ES-I3 (cell line): ENCODE data around the gene PRSS38.

ENCODE experiments used
- H3K36me3 ChIP-seq: 2 replicates; pipeline ENCODE4 v1.6.1; 2013; ENCODE audit warnings: mild to moderate bottlenecking, low read length, control low read depth, moderate library complexity; ENCODE audit not compliant: insufficient read depth
- H3K4me1 ChIP-seq: 2 replicates; pipeline ENCODE4 v1.6.1; 2013; ENCODE audit warnings: mild to moderate bottlenecking, control low read depth, low read length; ENCODE audit not compliant: insufficient read depth
- H3K9ac ChIP-seq: 2 replicates; pipeline ENCODE4 v1.6.1; 2013; ENCODE audit warnings: low read depth, mild to moderate bottlenecking, low read length, moderate library complexity
- H3K9me3 ChIP-seq: 2 replicates; pipeline ENCODE4 v1.6.1; 2013; ENCODE audit warnings: mild to moderate bottlenecking, low read length, moderate library complexity; ENCODE audit not compliant: control insufficient read depth, insufficient read depth

Gene PRSS38

GRCh38 chr1:227774051-227774731 is 41.3 kb upstream of the PRSS38 start:
- H3K4me1 ChIP-seq = no peaks in the 10 kb centered on the region; the same call in 1 of the 2 replicates
- H3K9ac ChIP-seq = no peak overlapping the region
- no peaks in the 10 kb centered on the region; the same call in 1 of the 2 replicates for H3K36me3 ChIP-seq
- no peaks in the 10 kb centered on the region for H3K9me3 ChIP-seq

GRCh38 chr1:227774821-227775661 is 40.4 kb upstream of the PRSS38 start:
- no peaks in the 10 kb centered on the region; the same call in 1 of the 2 replicates for H3K36me3 ChIP-seq
- no peaks in the 10 kb centered on the region for H3K9me3 ChIP-seq
- no peaks in the 10 kb centered on the region; the same call in 1 of the 2 replicates for H3K4me1 ChIP-seq
- no peak overlapping the region for H3K9ac ChIP-seq

GRCh38 chr1:227775841-227776240 is 39.6 kb upstream of the PRSS38 start:
- H3K9me3 ChIP-seq = no peaks in the 10 kb centered on the region
- H3K4me1 ChIP-seq = no peaks in the 10 kb centered on the region; the same call in 1 of the 2 replicates
- H3K36me3 ChIP-seq = no peaks in the 10 kb centered on the region
- H3K9ac ChIP-seq = no peak overlapping the region

DNA sequence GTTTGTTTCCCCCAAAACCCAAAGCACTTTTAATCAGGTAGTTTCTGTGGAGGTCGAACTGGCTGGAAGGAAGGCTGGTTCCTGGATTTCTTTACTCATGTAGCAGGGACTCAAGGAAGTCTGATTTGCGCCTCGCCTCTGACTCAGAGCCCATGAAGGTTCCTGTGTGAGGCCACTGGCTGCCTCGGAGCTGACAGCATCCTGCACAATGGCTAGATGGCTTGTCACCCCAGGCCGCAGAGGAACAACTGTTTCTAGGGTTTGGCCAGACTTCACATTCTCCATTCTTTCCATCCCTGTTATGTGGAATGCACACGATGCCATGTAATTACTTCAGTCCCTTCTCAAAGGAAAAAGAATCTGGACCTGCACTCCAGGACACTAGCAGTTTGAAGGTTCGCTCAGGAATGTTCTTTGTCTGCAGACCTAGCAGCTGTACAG is 39.1 kb upstream of the PRSS38 start:
- Histone ChIP-seq H3K36me3 (no peaks in the 10 kb centered on the region), H3K9me3 (no peaks in the 10 kb centered on the region), H3K4me1 (no peaks in the 10 kb centered on the region; the same call in 1 of the 2 replicates), H3K9ac (no peak overlapping the region)

GRCh38 chr1:227777156-227777555 is 38.3 kb upstream of the PRSS38 start:
- Histone ChIP-seq H3K4me1 (no peaks in the 10 kb centered on the region; the same call in 1 of the 2 replicates), H3K36me3 (no peaks in the 10 kb centered on the region), H3K9ac (no peak overlapping the region), H3K9me3 (no peaks in the 10 kb centered on the region)

GRCh38 chr1:227777646-227778045 is 37.8 kb upstream of the PRSS38 start:
- H3K9ac ChIP-seq = no peak overlapping the region
- no peaks in the 10 kb centered on the region for H3K36me3 ChIP-seq
- no peaks in the 10 kb centered on the region; the same call in 1 of the 2 replicates for H3K4me1 ChIP-seq
- H3K9me3 ChIP-seq = no peaks in the 10 kb centered on the region

GRCh38 chr1:227778401-227778947 is 37.0 kb upstream of the PRSS38 start:
- Histone ChIP-seq H3K36me3 (no peaks in the 10 kb centered on the region), H3K9me3 (no peaks in the 10 kb centered on the region), H3K4me1 (no peaks in the 10 kb centered on the region; the same call in 1 of the 2 replicates), H3K9ac (no peak overlapping the region)

DNA sequence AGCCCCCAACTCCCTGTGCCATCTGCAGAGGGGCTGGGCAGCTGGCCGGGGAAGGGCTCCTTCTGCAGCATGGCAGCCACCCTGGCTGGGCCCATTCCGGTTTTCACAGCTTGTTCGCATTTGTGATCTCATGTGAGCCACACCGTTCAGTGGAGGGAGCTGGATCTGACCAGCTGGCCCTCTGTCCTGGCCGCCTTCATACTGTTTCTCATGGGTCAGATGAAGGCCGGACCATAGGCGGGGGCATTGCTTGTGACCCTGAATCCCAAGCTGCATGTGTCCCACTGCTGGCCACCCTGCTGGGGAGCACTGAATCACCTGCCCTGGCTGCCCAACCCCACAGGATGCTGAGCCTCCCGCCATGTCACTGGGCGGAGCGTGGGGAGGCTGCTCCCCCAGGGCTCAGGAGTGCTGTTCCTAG is 36.4 kb upstream of the PRSS38 start:
- no peaks in the 10 kb centered on the region for H3K9me3 ChIP-seq
- no peaks in the 10 kb centered on the region for H3K36me3 ChIP-seq
- no peak overlapping the region for H3K9ac ChIP-seq
- H3K4me1 ChIP-seq = no peaks in the 10 kb centered on the region; the same call in 1 of the 2 replicates

GRCh38 chr1:227779685-227780084 is 35.8 kb upstream of the PRSS38 start:
- Histone ChIP-seq H3K36me3 (no peaks in the 10 kb centered on the region), H3K9ac (no peak overlapping the region), H3K9me3 (no peaks in the 10 kb centered on the region), H3K4me1 (no peaks in the 10 kb centered on the region; the same call in 1 of the 2 replicates)

GRCh38 chr1:227780101-227781044 is 35.1 kb upstream of the PRSS38 start:
- Histone ChIP-seq H3K36me3 (no peaks in the 10 kb centered on the region), H3K9me3 (no peaks in the 10 kb centered on the region), H3K9ac (no peak overlapping the region), H3K4me1 (no peaks in the 10 kb centered on the region; the same call in 1 of the 2 replicates)

DNA sequence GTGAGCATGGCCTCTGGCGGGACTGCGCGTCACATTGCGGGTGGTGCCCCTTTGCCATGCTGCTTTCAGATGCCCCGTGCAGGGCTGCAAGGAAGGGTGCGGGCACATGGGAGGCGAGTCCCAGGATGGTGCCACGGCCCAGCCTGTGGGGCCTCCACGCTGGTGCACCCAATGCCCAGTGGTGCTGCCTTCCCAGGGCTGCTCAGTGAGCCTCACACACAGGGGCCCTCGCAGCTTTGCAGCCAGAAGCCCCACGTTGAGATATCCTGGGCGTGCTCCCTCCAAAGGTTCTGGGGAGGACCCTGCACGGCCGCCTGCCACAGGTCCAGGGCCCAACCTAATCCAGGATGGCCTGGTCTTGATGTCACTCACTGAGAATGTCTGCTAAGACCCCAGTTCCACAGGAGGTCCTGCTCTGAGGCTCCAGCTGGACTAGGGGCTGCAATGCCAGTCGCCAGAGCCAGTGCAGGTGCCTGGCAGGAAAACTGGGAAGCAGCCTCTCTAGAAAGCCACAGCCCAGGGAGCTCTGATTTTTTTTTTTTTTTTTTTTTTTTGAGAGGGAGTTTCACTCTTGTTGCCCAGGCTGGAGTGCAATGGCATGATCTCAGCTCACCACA is 34.1 kb upstream of the PRSS38 start:
- Histone ChIP-seq H3K9ac (no peak overlapping the region), H3K9me3 (no peaks in the 10 kb centered on the region), H3K36me3 (no peaks in the 10 kb centered on the region), H3K4me1 (no peaks in the 10 kb centered on the region)

- H3K36me3 ChIP-seq = no peaks in the 10 kb centered on the region
- H3K4me1 ChIP-seq = no peaks in the 10 kb centered on the region
- no peak overlapping the region for H3K9ac ChIP-seq
- H3K9me3 ChIP-seq = no peaks in the 10 kb centered on the region
Observed at GRCh38 chr1:227782226-227782625, 33.2 kb upstream of the PRSS38 start.

- Histone ChIP-seq H3K9me3 (no peaks in the 10 kb centered on the region), H3K4me1 (no peaks in the 10 kb centered on the region; the same call in 1 of the 2 replicates), H3K36me3 (no peaks in the 10 kb centered on the region), H3K9ac (no peak overlapping the region)
Observed at GRCh38 chr1:227785094-227785804, 30.2 kb upstream of the PRSS38 start.
